A172 (cell line): ENCODE measurements around the gene SPACA6. TPM values are rescaled to one million over a fixed set of nuclear protein-coding genes. Genes with fewer than 3 reads are reported as not detected.
"Not testable (repeated sequence)": the region's sequence is repeated elsewhere in the genome, so short reads cannot be mapped to it uniquely, and the experiment has no call there.

Experiments used
- DNase-seq: peaks from one replicate; pipeline ENCODE4 v3.0.0-alpha.2; 2015; ENCODE audit warnings: low spot score
- total RNA-seq: library from RNA; depleted of rRNA; stranded (reverse); fragments of >200 nt; shearing (Covaris generic); gene quantifications from 2 replicates; pipeline ENCODE4 v1.2.3, GENCODE V29; 2014; rRNA removed

Gene SPACA6
- total RNA-seq, 1 experiment from 2014 or later: 0.52 TPM

DNA sequence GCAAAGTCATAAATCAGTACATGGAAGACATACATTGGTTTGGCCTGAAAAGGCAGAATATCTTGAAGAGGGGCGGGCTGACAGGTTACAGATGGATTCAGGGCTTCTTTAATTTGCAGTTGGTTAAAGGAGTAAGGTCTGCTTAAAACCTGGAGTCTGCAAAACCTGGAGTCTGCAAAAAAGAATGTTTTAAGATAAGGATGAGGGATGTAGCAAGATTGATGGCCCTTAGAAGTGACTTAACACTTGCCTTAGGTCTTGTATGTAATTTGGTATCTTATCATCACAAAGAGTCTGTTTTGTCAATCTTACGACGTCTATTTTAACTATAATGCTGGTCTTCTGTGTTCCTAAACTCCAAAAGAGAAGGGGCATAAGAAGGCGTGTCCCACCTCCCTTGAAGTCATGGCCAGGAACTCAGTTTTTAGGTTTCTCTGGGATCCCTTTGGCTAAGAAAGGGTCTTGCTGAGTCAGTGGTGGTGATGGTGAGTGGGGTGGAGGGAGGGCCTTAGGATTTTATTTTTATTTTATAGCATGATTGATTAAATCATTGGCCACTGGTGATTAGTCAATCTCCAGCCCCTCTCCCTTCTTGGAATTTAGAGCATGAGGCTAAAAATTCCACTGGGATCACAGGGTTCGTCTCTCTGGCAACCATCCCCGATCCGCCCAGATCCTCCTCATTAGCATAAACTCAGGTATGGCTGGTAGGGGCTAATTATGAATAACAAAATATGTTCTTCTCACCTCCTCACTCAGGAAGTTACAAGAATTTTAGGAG, 40.8 kb downstream of the SPACA6 start:
- DNase-seq: no peak

- DNase-seq: peak; percentile 35
Measured at GRCh38 chr19:51735759-51736449, 42.8 kb downstream of the SPACA6 start.

DNA sequence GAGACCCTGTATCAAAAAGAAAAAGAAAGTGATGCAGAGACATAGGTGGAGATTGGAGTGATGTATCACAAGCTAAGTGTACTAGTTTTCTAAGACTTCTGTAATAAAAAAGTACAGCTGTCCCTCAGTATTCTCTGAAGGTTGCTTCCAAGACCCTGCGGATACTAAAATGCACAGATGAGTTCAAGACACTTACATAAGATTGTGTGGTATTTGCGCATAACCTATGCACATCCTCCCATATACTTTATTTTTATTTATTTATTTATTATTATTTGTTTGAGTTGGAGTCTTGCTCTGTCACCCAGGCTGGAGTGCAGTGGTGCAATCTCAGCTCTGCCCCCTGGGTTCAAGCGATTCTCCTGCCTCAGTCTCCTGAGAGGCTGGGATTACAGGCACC, 44.3 kb downstream of the SPACA6 start:
- no peak for DNase-seq

GRCh38 chr19:51737924-51738323, 44.8 kb downstream of the SPACA6 start:
- no peak for DNase-seq

DNA sequence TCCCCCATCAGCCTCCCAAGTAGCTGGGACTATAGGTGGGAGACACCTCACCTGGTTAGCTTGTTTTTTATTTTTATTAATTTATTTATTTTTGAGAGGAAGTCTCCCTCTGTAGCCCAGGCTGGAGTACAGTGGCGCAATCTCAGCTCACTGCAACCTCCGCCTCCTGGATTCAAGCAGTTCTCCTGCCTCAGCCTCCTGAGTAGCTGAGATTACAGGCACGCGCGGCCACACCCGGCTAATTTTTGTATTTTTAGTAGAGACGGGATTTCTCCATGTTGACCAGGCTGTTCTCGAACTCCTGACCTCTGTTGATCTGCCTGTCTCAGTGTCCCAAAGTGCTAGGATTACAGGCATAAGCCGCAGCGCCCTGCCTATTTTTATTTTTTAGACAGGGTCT, 45.4 kb downstream of the SPACA6 start:
- DNase-seq: not testable (repeated sequence)

DNA sequence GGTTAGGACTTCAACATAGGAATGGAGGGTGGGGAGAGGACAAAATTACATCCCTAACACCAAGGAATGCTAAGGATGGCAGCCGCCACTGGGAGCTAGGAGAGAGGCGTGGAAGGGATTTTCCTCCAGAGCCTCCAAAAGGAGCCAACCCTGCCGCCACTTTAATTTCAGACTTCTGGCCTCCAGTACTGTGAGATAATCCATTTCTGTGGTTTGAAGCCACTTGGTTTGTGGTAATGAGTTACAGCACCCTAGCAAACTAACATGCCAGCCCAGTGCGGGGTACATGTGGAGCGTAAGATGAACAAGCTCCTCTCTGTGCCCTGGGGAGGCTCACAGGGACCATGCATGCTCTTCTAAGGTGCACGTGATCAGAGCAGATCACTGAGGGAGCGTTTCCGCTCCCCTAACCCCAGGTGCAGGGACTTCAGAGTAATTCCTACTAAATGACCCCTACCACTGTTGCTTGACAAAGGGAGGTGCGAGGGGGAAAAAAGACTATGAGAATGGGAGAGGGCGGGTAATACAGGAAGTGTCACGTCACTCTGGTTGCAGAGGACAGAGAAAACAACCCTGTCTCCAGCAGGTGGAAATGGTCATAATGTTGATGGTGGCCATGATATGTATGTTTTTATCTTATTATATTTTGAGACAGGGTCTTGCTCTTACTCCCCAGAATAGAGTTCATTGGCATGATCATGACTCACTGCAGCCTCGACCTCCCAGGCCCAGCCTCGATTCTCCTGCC, 46.5 kb downstream of the SPACA6 start:
- no peak for DNase-seq

DNA sequence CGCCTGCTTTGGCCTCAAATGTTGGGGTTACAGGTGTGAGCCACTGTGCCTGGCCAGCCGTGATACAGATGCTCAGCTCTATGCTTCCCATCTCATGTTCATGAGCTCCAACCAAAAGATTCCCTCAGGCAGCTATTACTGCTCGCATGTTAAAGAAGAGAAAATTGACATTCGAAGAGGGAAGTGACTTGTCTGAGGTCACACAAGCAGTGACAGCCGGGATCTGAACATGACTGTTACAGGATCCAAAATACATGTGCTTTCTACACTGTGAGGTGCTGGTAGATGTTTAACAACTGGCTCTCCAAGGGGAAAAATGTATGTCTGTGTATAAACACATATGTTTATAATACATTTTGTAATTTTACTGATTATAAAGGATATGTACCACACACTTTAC, 47.2 kb downstream of the SPACA6 start:
- no peak for DNase-seq

GRCh38 chr19:51742789-51743188, 49.7 kb downstream of the SPACA6 start:
- DNase-seq: peak; percentile 9

DNA sequence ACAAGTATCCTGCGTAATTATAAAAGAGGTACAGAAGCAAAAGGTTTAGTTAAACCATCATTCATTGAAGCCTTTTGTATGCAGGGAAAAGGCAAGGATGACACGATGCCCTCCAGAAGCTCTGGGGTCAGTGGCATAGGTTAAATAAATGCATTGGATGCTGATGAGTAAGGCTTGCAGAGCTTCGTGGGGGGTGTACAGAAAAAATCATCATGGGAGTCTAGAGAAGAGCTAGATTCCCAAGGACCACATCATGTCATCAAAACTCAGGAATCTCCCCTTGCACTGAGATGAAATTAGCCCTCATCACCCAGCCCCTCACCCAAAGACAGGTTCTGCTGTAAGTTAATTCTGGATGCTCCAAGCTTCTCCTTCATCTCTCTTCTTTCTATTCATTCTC, 50.3 kb downstream of the SPACA6 start:
- DNase-seq: no peak

DNA sequence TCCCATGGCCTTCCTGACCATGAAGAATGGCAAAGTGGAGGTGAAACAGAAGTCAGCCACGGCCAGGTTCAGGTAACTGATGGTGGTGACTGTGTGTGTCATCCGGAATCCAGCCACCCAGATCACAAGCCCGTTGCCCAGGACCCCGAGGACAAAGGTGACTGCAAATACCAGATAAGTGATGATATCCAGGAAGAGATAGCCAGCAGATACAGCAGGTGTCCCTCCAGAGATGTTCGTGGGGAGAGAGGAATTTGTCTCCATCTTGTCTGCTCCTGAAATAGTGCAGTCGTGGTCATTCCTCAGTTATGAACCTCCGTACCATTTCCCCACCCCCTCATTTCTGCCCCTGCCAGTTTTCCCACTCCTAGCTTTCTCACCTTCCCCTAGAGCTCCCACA, 53.6 kb downstream of the SPACA6 start:
- no peak for DNase-seq

GRCh38 chr19:51749979-51750378, 56.8 kb downstream of the SPACA6 start:
- DNase-seq: peak; percentile 8

DNA sequence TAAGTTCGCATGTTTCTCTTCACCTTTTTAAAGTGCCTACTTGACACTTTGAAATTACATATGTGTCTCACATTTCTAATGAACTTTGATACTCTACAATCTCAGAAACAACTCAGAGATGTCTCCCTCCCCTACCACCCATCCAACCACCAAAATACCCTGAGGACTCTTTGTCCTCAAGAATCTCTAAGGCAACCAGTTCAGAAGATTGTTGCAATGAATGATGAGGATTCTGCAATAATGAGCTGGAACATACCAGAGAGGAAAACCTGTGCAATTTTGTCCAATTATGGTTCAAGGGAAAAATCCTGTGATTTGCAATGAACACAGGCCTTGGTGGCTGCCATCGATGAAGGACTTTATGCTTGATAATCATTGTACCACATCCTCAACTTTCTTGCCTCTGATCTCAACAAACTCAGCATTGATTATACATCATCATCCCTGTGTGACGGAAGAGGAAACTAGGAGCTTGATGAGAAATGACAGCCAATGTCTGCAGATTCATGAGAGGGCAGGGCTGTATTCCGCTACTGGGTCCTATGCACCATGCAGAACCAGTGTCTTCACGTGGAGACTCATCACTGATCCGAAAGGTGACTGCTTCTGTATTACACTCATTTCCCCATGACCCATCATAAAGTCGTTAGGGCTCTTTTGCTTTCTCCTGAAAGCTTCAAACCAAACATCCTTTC, 57.4 kb downstream of the SPACA6 start:
- DNase-seq: no peak

- peak; percentile 26 for DNase-seq
Measured at GRCh38 chr19:51751655-51752054, 58.5 kb downstream of the SPACA6 start, which contains the start of gene FPR1. Gene FPR1 (minus strand): TSS chr19:51751878. CDS start chr19:51746994, 4,884 bp downstream.

- DNase-seq: no peak
Measured at GRCh38 chr19:51754109-51754508, 61.0 kb downstream of the SPACA6 start.

DNA sequence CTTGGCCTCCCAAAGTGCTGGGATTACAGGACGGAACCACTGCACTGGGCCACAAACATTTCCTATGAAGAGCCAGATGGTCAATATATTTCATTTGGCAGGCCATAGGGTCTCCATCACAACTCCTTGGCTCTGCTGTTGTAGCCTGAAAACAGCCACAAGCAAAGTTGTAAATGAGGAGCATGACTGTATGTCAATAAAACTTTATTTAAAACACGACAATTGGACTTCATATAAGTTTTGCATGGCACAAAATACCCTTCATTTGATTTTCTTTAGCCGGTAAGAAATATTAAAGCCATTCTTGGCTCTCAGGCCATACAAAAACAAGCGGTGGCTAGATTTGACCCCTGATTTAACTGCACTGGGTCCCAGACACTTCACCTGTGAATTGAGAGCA, 61.6 kb downstream of the SPACA6 start:
- DNase-seq: no peak

Other genes with a start within 250 kb of the SPACA6 start
- not detected in 2 replicates for gene SIGLEC8, start 234.9 kb upstream of the SPACA6 start, total RNA-seq
- gene CEACAM18, start 214.8 kb upstream of the SPACA6 start, total RNA-seq: not detected in 2 replicates
- gene SIGLEC12, start 191.5 kb upstream of the SPACA6 start, total RNA-seq: not detected in 2 replicates
- not detected in 2 replicates for gene SIGLEC6, start 161.7 kb upstream of the SPACA6 start, total RNA-seq
- gene ZNF175, start 122.0 kb upstream of the SPACA6 start, total RNA-seq: 0.72 and 0.96 TPM in 2 replicates
- gene SIGLEC5, start 62.9 kb upstream of the SPACA6 start, total RNA-seq: not detected in 2 replicates
- gene SIGLEC14, start 46.5 kb upstream of the SPACA6 start, total RNA-seq: not detected in 2 replicates
- gene HAS1, start 30.7 kb downstream of the SPACA6 start, total RNA-seq: not detected in 2 replicates
- gene FPR1, start 58.5 kb downstream of the SPACA6 start, total RNA-seq: 0.07 TPM in 1 of 2 replicates, not detected in the other
- not detected in 2 replicates for gene FPR2, start 67.8 kb downstream of the SPACA6 start, total RNA-seq
- not detected in 2 replicates for gene FPR3, start 101.8 kb downstream of the SPACA6 start, total RNA-seq
- gene ZNF577, start 194.6 kb downstream of the SPACA6 start, total RNA-seq: 0.19 and 0.57 TPM in 2 replicates
- 0.78 and 2.4 TPM in 2 replicates for gene ZNF649, start 211.7 kb downstream of the SPACA6 start, total RNA-seq
- 4.8 and 7.7 TPM in 2 replicates for gene ZNF613, start 234.1 kb downstream of the SPACA6 start, total RNA-seq